ENCODE results near the gene LGALS12. TPM values are rescaled to one million over a fixed set of nuclear protein-coding genes. Genes with fewer than 3 reads are reported as not detected.

The LGALS12 gene
- total and polyA plus RNA-seq, 10 of the 15 experiments (the other 5 are each of a cell fraction or from before 2014, with no cell fraction given), result not detected

DNA sequence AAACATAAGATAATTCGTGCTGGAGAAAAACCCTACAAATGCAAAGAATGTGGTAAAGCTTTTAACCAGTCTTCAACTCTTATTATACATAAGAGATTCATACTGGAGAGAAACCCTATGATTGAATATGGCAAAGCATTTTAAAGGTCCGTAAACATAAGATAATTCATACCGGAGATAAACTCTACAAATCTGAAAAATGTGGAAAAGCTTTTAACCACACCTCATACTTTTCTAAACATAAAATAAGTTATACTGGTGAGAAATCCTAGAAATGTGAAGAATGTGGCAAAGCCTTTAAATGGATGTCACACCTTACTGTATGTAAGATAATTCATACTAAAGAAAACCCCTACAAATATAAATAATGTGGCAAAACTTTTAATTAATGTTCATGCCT is 35.6 kb upstream of the LGALS12 start:
- no peaks in the 10 kb centered on the region for H3K27me3 ChIP-seq (replicated peaks in 1 of 2; ENCODE audit: control insufficient read depth in 2 of 2, insufficient read depth in 2 of 2, low read length in 1 of 2)
- no peak overlapping the region for H3K27ac ChIP-seq (ENCODE audit: control insufficient read depth, insufficient read depth)
- no peaks in the 10 kb centered on the region for H3K4me1 ChIP-seq (ENCODE audit: control insufficient read depth, insufficient read depth, low read length)
- TF ChIP-seq NR2C2 (IDR thresholded peaks at IDR 0.05; ENCODE audit: borderline replicate concordance, control insufficient read depth, insufficient read length, low read depth) (no peak), NBN (IDR thresholded peaks at IDR 0.05) (no peak), SMC3 (IDR thresholded peaks at IDR 0.05; ENCODE audit: borderline replicate concordance, low read length) (no peak), BCL11A (IDR thresholded peaks at IDR 0.05; ENCODE audit: low read depth, low read length) (no peak), ZBED1 (IDR thresholded peaks at IDR 0.05; ENCODE audit: borderline replicate concordance) (no peak)
- TF ChIP-seq, protein P1, sequence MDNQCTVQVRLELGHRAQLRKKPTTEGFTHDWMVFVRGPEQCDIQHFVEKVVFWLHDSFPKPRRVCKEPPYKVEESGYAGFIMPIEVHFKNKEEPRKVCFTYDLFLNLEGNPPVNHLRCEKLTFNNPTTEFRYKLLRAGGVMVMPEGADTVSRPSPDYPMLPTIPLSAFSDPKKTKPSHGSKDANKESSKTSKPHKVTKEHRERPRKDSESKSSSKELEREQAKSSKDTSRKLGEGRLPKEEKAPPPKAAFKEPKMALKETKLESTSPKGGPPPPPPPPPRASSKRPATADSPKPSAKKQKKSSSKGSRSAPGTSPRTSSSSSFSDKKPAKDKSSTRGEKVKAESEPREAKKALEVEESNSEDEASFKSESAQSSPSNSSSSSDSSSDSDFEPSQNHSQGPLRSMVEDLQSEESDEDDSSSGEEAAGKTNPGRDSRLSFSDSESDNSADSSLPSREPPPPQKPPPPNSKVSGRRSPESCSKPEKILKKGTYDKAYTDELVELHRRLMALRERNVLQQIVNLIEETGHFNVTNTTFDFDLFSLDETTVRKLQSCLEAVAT (IDR thresholded peaks at IDR 0.05), result no peak
- H3K4me3 ChIP-seq, result no peak overlapping the region
- no peaks in the 10 kb centered on the region for H3K79me2 ChIP-seq (ENCODE audit: control insufficient read depth, insufficient read depth, low read length)
- ChIA-PET RAD21 (ENCODE audit: unreplicated experiment) (no interaction called here), POLR2A (no interaction called here), SMC1A (ENCODE audit: uncharacterized antibody, unreplicated experiment) (no interaction called here), CTCF (no interaction called here)
- in situ Hi-C loops (cut with MboI) (no loop called here), intact Hi-C loops (cut with micrococcal nuclease; ENCODE audit: unreplicated experiment) (no loop called here)
- no peaks in the 10 kb centered on the region for H3K9me3 ChIP-seq (replicated peaks; ENCODE audit: control insufficient read depth, insufficient read depth, low read length)
- H2AFZ ChIP-seq (ENCODE audit: control insufficient read depth, low read depth, low read length), result no peak overlapping the region
- no peak overlapping the region for H3K9ac ChIP-seq (ENCODE audit: control insufficient read depth, insufficient read depth, low read length)
- DNase-seq (ENCODE audit: low read depth, low spot score) (no peak), FAIRE-seq (no peak), ATAC-seq (no peak)
- no TSS peak for BruUV-seq (replicated peaks)
- H3K36me3 ChIP-seq (ENCODE audit: control insufficient read depth in 2 of 2, insufficient read depth in 2 of 2, low read length in 1 of 2), result no peaks in the 10 kb centered on the region
- no peak overlapping the region for H3K4me2 ChIP-seq (ENCODE audit: control insufficient read depth, insufficient read depth)
- 51% methylated on average over 3 of the region's 3 CpGs for WGBS (ENCODE audit: insufficient coverage, insufficient replicate concordance, low lambda C conversion rate, missing lambda C conversion rate)
- H4K20me1 ChIP-seq (ENCODE audit: control insufficient read depth, insufficient read depth), result no peaks in the 10 kb centered on the region

DNA sequence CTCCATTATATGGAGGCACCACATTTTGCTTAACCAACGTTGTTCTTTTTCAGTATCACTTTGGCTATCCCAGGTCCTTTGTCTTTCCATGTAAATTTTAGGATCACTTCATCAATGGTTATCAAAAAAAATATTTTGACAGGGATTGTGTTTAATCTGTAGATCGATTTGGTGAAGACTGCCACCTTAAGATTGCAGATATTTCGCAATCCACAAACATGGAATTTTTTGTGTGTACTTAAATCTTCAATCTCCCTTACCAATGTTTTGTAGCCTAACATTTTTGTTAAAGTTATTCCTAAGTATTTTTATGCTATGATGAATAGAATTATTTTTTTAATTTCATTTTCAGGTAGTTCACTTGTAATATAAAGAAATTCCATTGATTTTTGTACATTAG is 33.5 kb upstream of the LGALS12 start:
- H3K9me3 ChIP-seq (replicated peaks; ENCODE audit: control insufficient read depth, insufficient read depth, low read length), result no peaks in the 10 kb centered on the region
- ChIA-PET CTCF (no interaction called here), POLR2A (no interaction called here), RAD21 (ENCODE audit: unreplicated experiment) (no interaction called here), SMC1A (ENCODE audit: uncharacterized antibody, unreplicated experiment) (no interaction called here)
- 31% methylated on average over 3 of the region's 3 CpGs for WGBS (ENCODE audit: insufficient coverage, insufficient replicate concordance, low lambda C conversion rate, missing lambda C conversion rate)
- no TSS peak for BruUV-seq (replicated peaks)
- no peaks in the 10 kb centered on the region for H4K20me1 ChIP-seq (ENCODE audit: control insufficient read depth, insufficient read depth)
- FAIRE-seq (no peak), DNase-seq (ENCODE audit: low read depth, low spot score) (no peak), ATAC-seq (no peak)
- H3K4me3 ChIP-seq, result no peak overlapping the region
- no peaks in the 10 kb centered on the region for H3K36me3 ChIP-seq (ENCODE audit: control insufficient read depth in 2 of 2, insufficient read depth in 2 of 2, low read length in 1 of 2)
- no peaks in the 10 kb centered on the region for H3K27me3 ChIP-seq (replicated peaks in 1 of 2; ENCODE audit: control insufficient read depth in 2 of 2, insufficient read depth in 2 of 2, low read length in 1 of 2)
- intact Hi-C loops (cut with micrococcal nuclease; ENCODE audit: unreplicated experiment) (no loop called here), in situ Hi-C loops (cut with MboI) (no loop called here)
- no peaks in the 10 kb centered on the region for H3K79me2 ChIP-seq (ENCODE audit: control insufficient read depth, insufficient read depth, low read length)
- H3K27ac ChIP-seq (ENCODE audit: control insufficient read depth, insufficient read depth), result no peak overlapping the region
- H3K4me1 ChIP-seq (ENCODE audit: control insufficient read depth, insufficient read depth, low read length), result no peaks in the 10 kb centered on the region
- no peak overlapping the region for H2AFZ ChIP-seq (ENCODE audit: control insufficient read depth, low read depth, low read length)
- no peak overlapping the region for H3K9ac ChIP-seq (ENCODE audit: control insufficient read depth, insufficient read depth, low read length)
- H3K4me2 ChIP-seq (ENCODE audit: control insufficient read depth, insufficient read depth), result no peak overlapping the region
- TF ChIP-seq LARP7 (IDR thresholded peaks at IDR 0.05) (no peak), JUNB (IDR thresholded peaks at IDR 0.05) (no peak), ZNF217 (IDR thresholded peaks at IDR 0.05) (no peak), ZNF274 (IDR thresholded peaks at IDR 0.05; ENCODE audit: insufficient read depth, insufficient read length) (no peak), TARDBP (IDR thresholded peaks at IDR 0.05; ENCODE audit: borderline replicate concordance) (no peak)
- TF ChIP-seq, protein P2, sequence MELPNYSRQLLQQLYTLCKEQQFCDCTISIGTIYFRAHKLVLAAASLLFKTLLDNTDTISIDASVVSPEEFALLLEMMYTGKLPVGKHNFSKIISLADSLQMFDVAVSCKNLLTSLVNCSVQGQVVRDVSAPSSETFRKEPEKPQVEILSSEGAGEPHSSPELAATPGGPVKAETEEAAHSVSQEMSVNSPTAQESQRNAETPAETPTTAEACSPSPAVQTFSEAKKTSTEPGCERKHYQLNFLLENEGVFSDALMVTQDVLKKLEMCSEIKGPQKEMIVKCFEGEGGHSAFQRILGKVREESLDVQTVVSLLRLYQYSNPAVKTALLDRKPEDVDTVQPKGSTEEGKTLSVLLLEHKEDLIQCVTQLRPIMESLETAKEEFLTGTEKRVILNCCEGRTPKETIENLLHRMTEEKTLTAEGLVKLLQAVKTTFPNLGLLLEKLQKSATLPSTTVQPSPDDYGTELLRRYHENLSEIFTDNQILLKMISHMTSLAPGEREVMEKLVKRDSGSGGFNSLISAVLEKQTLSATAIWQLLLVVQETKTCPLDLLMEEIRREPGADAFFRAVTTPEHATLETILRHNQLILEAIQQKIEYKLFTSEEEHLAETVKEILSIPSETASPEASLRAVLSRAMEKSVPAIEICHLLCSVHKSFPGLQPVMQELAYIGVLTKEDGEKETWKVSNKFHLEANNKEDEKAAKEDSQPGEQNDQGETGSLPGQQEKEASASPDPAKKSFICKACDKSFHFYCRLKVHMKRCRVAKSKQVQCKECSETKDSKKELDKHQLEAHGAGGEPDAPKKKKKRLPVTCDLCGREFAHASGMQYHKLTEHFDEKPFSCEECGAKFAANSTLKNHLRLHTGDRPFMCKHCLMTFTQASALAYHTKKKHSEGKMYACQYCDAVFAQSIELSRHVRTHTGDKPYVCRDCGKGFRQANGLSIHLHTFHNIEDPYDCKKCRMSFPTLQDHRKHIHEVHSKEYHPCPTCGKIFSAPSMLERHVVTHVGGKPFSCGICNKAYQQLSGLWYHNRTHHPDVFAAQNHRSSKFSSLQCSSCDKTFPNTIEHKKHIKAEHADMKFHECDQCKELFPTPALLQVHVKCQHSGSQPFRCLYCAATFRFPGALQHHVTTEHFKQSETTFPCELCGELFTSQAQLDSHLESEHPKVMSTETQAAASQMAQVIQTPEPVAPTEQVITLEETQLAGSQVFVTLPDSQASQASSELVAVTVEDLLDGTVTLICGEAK (IDR thresholded peaks at IDR 0.05; ENCODE audit: borderline replicate concordance), result no peak
- TF ChIP-seq, protein P3, sequence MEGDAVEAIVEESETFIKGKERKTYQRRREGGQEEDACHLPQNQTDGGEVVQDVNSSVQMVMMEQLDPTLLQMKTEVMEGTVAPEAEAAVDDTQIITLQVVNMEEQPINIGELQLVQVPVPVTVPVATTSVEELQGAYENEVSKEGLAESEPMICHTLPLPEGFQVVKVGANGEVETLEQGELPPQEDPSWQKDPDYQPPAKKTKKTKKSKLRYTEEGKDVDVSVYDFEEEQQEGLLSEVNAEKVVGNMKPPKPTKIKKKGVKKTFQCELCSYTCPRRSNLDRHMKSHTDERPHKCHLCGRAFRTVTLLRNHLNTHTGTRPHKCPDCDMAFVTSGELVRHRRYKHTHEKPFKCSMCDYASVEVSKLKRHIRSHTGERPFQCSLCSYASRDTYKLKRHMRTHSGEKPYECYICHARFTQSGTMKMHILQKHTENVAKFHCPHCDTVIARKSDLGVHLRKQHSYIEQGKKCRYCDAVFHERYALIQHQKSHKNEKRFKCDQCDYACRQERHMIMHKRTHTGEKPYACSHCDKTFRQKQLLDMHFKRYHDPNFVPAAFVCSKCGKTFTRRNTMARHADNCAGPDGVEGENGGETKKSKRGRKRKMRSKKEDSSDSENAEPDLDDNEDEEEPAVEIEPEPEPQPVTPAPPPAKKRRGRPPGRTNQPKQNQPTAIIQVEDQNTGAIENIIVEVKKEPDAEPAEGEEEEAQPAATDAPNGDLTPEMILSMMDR (IDR thresholded peaks at IDR 0.05 in 2 of 3, conservative IDR thresholded peaks at IDR 0.05 in 1 of 3; ENCODE audit: control insufficient read depth in 2 of 3, extremely low read depth in 1 of 3, insufficient read depth in 1 of 3, low read depth in 3 of 3, low read length in 3 of 3), result no peak

Data from GM12878 (cell line).